Keratinocyte (primary cell): ENCODE data around the gene SLC40A1. TPM values are rescaled to one million over a fixed set of nuclear protein-coding genes. Genes with fewer than 3 reads are reported as not detected.

Source experiments
- DNase-seq: peaks from one replicate; pipeline ENCODE4 v3.0.0-alpha.2; 2011; ENCODE audit warnings: low read depth, missing footprints, low spot score
- FAIRE-seq: peaks from 2 replicates; lab custom pipeline; 2011; peaks lifted over from hg19 to GRCh38; lab: Jason Lieb, UNC
- H2AFZ ChIP-seq: 2 replicates; pipeline ENCODE4 v1.6.0; 2012; ENCODE audit warnings: low read length, control low read depth, inconsistent platforms; ENCODE audit not compliant: control insufficient read depth
- H3K27ac ChIP-seq: 2 replicates; pipeline ENCODE4 v1.5.1; 2011; ENCODE audit warnings: low read length; ENCODE audit not compliant: control insufficient read depth, insufficient read depth
- H3K27me3 ChIP-seq: 3 replicates; pipeline ENCODE4 v1.6.0; 2011; ENCODE audit warnings: low read length; ENCODE audit not compliant: control insufficient read depth, insufficient read depth; ENCODE audit errors: extremely low read depth
- H3K36me3 ChIP-seq, 2 experiments: 2 replicates in 1 of 2; 3 replicates in 1 of 2; pipeline ENCODE4 v1.5.1; 2011; ENCODE audit warnings: low read length in 2 of 2, mild to moderate bottlenecking in 1 of 2; ENCODE audit not compliant: control insufficient read depth in 2 of 2, insufficient read depth in 2 of 2; ENCODE audit errors: extremely low read depth in 1 of 2
- H3K4me1 ChIP-seq: 3 replicates; pipeline ENCODE4 v1.5.1; 2011; ENCODE audit warnings: low read length; ENCODE audit not compliant: control insufficient read depth, insufficient read depth; ENCODE audit errors: extremely low read depth
- H3K4me2 ChIP-seq: 3 replicates; pipeline ENCODE4 v1.6.0; 2011; ENCODE audit warnings: low read depth, low read length; ENCODE audit not compliant: control insufficient read depth, insufficient read depth; ENCODE audit errors: extremely low read depth
- H3K4me3 ChIP-seq, 3 experiments: fragments of 200-600 bp in 1 of 3; sonication (generic) in 1 of 3; 2 replicates in 2 of 3; 3 replicates in 1 of 3; pipeline ENCODE4 v1.5.1; 2011 to 2016; ENCODE audit warnings: low read length in 3 of 3, mild to moderate bottlenecking in 3 of 3, control low read depth in 2 of 3, inconsistent platforms in 1 of 3, low read depth in 1 of 3, mixed read lengths in 1 of 3, mixed run types in 1 of 3, moderate library complexity in 1 of 3; ENCODE audit not compliant: control insufficient read depth in 2 of 3, insufficient read depth in 2 of 3; ENCODE audit errors: extremely low read depth in 1 of 3
- H3K79me2 ChIP-seq: 2 replicates; pipeline ENCODE4 v1.6.0; 2012; ENCODE audit warnings: low read length; ENCODE audit not compliant: control insufficient read depth, insufficient read depth
- H3K9ac ChIP-seq: 3 replicates; pipeline ENCODE4 v1.6.0; 2011; ENCODE audit warnings: low read length; ENCODE audit not compliant: control insufficient read depth, insufficient read depth; ENCODE audit errors: extremely low read depth
- H3K9me1 ChIP-seq: 3 replicates; pipeline ENCODE4 v1.6.0; 2011; ENCODE audit warnings: low read length; ENCODE audit not compliant: control insufficient read depth, insufficient read depth; ENCODE audit errors: extremely low read depth
- H3K9me3 ChIP-seq: 2 replicates; pipeline ENCODE4 v1.5.1; 2012; ENCODE audit warnings: low read depth, low read length; ENCODE audit not compliant: control insufficient read depth
- H4K20me1 ChIP-seq: 3 replicates; pipeline ENCODE4 v1.6.0; 2011; ENCODE audit warnings: low read length; ENCODE audit not compliant: control insufficient read depth, insufficient read depth; ENCODE audit errors: extremely low read depth
- CTCF ChIP-seq, 3 experiments: IDR thresholded peaks in 1 of 3; conservative IDR thresholded peaks in 1 of 3; optimal IDR thresholded peaks in 1 of 3; 2 replicates in 2 of 3; 3 replicates in 1 of 3; pipeline versions ENCODE3 to v1.5.1; 2011; ENCODE audit warnings: low read length in 3 of 3, mild to moderate bottlenecking in 3 of 3, moderate library complexity in 2 of 3, control low read depth in 1 of 3, inconsistent platforms in 1 of 3; ENCODE audit not compliant: insufficient read depth in 2 of 3; ENCODE audit errors: extremely low read depth in 1 of 3
- EZH2 ChIP-seq: IDR thresholded peaks from one replicate; pipeline ENCODE4 v1.6.1; 2012; ENCODE audit warnings: inconsistent platforms, mild to moderate bottlenecking, low read length, moderate library complexity
- dilution Hi-C: fragments of 300-500 bp; cut with MboI; formaldehyde crosslinking; loops from one replicate; pipeline ENCODE4 v1.7.0; 2020; ENCODE audit warnings: low sequenced_read_pairs; ENCODE audit not compliant: extremely low pct_ligation_motif_present
- polyA plus RNA-seq, 5 experiments: library from polyadenylated mRNA; depleted of rRNA in 3 of 5; stranded (reverse) in 3 of 5; stranded (forward) in 1 of 5; unstranded in 1 of 5; fragments of >200 nt; gene quantifications; 1 replicate in 1 of 5; 2 replicates in 3 of 5; 3 replicates in 1 of 5; pipeline versions ENCODE4 v1.2.1 to v1.2.3, GENCODE V29; 2011 to 2012; ENCODE audit warnings: missing spikeins in 2 of 5, low read depth in 1 of 5, low replicate concordance in 1 of 5

SLC40A1 gene
- polyA plus RNA-seq, 1 donor (not counting 4 experiments of a cell fraction or from before 2014, with no cell fraction given): 0.09 TPM

DNA sequence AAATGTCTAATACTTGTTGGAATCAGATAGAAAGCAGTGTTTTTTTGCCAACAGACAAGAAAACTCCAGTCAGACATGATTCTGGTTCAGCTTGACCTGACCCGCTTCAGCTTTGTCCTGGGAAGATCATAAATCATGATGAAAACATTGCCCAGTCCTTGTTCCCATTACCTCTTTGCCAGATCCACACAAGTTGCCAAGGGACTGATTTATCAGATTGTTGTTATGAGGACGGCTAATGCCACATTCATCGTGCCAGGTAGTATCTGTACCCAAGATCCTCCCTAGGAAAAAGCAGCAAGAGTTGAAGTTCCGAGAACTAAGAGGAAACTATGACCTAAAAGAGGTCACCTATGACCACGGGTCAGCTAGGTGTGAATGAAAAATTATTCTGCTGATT, 39.0 kb downstream of the SLC40A1 start:
- Histone ChIP-seq H3K4me1 (no peaks in the 10 kb centered on the region), H3K27ac (no peak overlapping the region), H3K36me3 (no peaks in the 10 kb centered on the region), H4K20me1 (no peaks in the 10 kb centered on the region), H3K9ac (no peak overlapping the region), H3K4me2 (no peak overlapping the region), H3K9me1 (no peaks in the 10 kb centered on the region), H3K27me3 (no peaks in the 10 kb centered on the region), H3K4me3 (no peak overlapping the region), H2AFZ (no peak overlapping the region), H3K9me3 (no peaks in the 10 kb centered on the region), H3K79me2 (no peaks in the 10 kb centered on the region)
- no peak for TF ChIP-seq EZH2
- TF ChIP-seq CTCF (optimal IDR thresholded peaks at IDR 0.05 in 1 of 3, IDR thresholded peaks at IDR 0.05 in 1 of 3, conservative IDR thresholded peaks at IDR 0.05 in 1 of 3; ENCODE audit: extremely low read depth in 1 of 3, insufficient read depth in 2 of 3, low read length in 3 of 3): no peak
- FAIRE-seq: no peak
- DNase-seq: no peak
- dilution Hi-C loops: no loop called here

DNA sequence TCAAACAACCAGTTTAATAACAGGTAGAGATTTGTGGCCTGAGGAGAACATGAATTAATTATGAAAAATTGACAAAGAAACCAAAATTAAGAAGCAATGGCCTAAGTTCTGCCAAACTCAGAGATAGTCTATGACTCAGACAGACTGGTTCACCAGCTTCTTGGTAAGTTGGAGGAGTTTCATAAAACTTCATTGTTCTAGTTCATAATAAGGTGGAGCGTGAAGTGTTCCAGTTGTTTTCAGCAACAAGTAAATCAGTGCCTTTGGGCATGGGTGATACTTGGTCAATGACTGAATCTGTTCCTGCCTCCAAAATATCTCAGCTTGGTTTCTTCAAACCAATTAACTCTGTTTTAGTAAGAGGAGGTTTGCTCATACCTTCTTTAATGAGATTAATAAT, 40.0 kb downstream of the SLC40A1 start:
- DNase-seq (peak; percentile 7), FAIRE-seq (peak; percentile 79)
- H3K36me3 ChIP-seq: no peaks in the 10 kb centered on the region
- no peaks in the 10 kb centered on the region for H3K9me1 ChIP-seq
- no peak overlapping the region for H2AFZ ChIP-seq
- dilution Hi-C loops: no loop called here
- no peak overlapping the region for H3K4me3 ChIP-seq
- no peaks in the 10 kb centered on the region for H3K27me3 ChIP-seq
- H3K9ac ChIP-seq: no peak overlapping the region
- H3K9me3 ChIP-seq: no peaks in the 10 kb centered on the region
- no peaks in the 10 kb centered on the region for H4K20me1 ChIP-seq
- TF ChIP-seq EZH2: no peak
- no peak for TF ChIP-seq CTCF (optimal IDR thresholded peaks at IDR 0.05 in 1 of 3, IDR thresholded peaks at IDR 0.05 in 1 of 3, conservative IDR thresholded peaks at IDR 0.05 in 1 of 3; ENCODE audit: extremely low read depth in 1 of 3, insufficient read depth in 2 of 3, low read length in 3 of 3)
- H3K4me1 ChIP-seq: no peaks in the 10 kb centered on the region
- no peak overlapping the region for H3K27ac ChIP-seq
- no peaks in the 10 kb centered on the region for H3K79me2 ChIP-seq
- H3K4me2 ChIP-seq: no peak overlapping the region
